Activated CD4-positive, alpha-beta T cell treated with anti-CD3 and anti-CD28 coated beads, Interleukin-2, amount 50 U/mL, for 1 hour (primary cell): Measurements from ENCODE around the gene NRF1.

Source experiments
- DNase-seq: peaks from one replicate; pipeline ENCODE4 v3.0.0-alpha.2; 2020

NRF1 gene

DNA sequence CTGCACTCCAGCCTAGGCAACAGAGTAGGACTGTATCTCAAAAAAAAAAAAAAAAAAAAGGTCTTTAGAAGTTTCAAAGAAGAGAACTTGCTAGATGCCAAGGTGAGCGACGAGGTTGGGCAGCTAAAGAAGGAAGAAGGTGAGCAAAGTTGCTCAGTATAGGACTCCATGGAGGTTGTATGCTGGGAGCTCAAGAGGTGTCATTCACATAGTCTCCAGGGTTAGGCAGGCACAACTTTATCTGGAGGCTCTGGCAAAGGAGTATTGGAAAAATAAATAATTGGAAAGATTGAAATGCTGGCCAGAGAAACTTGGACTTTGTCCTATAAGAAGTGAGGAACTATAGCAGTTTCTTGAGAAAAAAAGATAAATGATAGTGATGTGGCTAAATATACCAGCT is 74.5 kb downstream of the NRF1 start:
- DNase-seq, result no peak

DNA sequence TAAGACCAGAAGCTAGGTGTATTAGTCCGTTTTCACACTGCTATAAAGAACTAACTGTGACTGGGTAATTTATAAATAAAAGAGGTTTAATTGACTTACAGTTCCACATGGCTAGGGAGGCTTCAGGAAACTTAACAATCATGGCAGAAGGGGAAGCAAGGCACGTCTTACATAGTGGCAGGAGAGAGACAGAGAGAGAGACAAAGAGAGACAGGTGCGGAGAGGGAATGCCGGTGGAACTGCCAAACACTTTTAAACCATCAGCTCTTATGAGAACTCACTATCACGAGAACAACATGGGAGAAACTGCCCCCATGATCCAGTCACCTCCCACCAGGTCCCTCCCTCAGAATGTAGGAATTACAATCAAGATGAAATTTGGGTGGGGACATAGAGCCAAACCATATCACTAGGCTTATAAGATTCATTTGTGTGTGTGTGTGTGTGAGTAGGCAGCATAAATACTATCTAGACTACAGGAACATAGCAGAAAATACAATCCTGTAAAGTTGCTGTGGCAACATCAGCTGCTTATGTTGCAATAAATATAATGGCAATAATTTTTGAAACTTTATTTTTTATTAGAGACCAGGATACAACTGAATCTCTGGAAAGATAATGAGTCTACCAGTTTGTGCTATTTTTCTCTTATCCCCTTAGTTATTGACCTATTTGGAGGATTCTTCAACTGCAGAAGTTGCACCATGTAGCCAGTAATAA is 77.1 kb downstream of the NRF1 start:
- no peak for DNase-seq

DNA sequence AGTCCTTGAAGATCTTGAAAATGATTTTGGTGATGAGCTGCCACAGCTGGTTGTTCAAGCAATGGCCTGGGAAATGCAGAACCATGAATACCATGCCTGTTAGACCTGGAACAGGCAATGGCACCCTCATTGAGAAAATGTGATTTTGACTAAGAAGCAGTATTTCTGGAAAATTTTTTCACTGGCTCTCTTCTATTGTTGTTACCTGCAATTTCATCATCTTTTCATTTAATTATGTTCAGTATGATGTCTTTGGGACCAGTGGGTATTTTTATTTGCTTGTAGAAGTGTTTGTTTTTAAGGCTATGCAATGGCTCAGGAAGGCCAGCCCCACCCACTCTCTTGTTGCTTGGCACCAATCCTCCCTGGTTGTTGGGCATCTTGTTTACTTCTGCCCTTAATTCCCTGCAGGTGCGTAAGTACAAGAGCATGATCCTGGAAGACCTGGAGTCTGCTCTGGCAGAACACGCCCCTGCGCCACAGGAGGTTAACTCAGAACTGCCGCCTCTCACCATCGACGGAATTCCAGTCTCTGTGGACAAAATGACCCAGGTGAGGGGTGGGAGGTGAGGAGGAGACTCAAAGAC is 78.6 kb downstream of the NRF1 start:
- DNase-seq, result no peak

DNA sequence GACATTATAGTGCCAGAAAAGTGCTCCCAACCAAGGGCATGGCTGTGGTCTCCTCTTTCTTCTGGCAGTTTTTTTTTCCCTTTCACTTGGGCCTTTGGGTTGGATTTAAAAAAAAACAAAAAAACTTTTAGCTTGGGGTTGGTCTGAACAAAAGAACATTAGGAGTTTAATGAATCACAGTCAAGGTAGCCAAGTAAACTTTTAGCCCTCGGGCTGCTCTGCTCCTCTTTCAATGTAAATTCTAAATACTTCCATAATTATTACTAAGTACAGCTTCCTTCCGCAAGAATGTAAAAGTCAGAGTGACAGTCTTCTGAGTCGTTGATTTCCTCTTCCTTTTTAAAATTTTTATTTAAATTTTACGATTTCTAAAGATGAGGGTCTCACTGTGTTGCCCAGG is 79.2 kb downstream of the NRF1 start:
- no peak for DNase-seq

DNA sequence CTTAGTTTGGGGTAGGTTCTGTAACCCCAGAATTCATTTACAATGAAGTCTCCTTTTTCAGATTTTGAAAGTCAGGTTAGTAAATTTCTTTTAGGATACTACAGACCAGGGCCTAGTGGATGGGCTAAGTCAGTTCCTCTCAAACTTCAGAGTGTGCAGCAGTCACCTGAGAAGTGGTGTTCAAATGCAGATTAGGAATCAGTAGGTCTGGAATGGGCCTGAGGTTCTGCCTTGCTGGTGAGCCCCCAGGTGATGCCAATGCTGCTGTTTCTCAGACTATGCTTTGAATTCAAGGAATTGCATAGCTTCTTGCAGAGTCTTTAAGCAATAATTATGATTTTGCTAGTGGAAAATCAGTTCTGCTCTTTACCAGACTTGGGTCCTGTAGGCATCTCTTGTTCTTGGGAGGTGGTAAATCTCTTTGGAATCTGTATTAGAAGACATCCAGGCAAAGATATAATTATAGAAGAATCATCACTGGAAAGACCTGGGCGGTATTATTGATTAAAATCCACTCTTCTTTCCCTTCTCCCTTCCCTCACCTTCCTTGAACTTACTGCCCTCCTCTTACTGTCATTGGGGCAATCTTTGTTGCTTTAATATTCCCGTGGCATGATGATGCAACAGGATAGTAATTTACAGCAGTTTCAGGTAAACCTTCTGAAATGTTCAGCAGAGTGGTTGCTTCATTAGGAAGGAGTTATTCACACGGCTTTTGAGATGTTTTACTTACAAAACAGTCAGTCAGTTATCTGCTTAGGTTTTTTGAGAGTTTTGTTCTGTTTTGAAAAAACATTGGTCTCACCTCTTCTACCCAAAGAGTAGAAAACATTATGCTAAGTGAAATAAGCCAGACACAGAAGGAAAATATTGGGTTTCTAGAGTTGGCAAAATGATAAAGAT is 87.2 kb downstream of the NRF1 start:
- no peak for DNase-seq

DNA sequence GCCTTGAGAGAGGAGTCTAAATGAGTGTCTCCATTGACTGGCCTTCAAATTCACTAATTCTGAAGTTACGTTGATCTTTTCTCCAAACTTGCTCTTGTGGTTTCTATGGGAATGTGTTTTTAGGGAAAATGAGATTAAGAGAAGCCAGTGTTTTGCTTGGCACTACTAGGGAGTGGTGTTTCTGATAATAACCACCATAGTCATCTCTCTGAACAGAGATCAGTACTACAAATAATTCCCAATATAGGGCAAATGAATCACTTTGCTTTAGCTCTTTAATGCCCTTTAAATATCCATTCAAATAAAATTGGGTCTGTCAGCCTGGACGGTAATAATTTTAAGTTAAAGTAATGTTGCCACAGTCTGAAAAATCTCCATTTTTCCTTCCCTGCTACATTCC is 90.8 kb downstream of the NRF1 start:
- no peak for DNase-seq

DNA sequence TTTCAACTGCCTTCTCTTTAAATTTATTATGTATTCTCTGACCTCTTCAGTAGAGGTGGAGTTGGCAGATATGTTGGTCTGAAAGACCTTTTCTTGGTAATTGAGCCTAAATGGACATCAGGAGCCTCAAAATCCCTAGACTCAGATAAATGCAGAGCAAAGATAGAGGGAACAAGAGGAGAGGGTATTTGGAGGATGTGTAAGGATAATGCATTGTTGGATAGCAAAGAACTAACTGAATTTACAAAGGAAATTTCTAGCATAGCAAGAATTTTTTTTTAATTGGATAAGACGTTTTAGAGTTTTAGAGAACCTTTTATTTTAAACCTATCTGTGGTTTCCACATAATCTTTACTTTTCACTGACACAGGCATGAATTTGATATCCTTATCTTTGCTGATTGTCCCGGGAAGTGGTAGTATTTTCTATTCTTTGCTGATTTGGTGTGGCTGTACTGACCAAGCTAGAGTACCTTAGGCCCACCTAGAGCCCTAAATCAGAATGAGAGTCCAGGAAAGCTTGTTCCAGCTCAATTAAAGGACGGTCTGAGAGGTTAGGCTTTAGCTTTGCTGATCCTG is 91.3 kb downstream of the NRF1 start:
- DNase-seq, result no peak

- DNase-seq, result no peak
Observed at GRCh38 chr7:129703751-129704150, 92.2 kb downstream of the NRF1 start.

DNA sequence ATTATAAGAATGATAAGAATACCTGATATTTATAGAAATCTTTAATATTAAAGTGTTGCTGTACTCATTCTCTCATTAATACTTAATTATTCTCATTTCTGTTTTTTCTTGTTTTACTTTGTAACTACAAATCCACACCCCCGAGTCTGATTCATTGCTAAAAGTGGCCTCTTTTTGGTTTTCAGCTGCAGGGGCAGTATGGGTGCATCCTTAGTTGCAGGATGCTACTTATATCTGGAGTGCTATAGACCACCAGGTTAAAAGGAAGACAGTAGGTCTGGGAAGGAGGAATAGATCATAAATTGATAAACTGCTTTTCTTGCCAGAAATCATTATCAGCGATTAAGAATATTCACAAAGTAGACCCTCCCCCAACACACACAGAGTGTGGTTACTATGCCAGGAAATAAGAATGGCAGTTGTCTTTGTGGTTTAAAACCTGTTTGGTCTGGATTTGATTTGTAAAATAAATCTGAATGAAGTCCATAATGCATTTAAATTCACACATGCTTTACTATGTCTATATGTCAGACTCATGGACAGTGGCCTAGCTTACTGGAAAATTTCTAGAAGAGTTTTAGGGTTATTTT is 96.5 kb downstream of the NRF1 start:
- DNase-seq, result no peak

DNA sequence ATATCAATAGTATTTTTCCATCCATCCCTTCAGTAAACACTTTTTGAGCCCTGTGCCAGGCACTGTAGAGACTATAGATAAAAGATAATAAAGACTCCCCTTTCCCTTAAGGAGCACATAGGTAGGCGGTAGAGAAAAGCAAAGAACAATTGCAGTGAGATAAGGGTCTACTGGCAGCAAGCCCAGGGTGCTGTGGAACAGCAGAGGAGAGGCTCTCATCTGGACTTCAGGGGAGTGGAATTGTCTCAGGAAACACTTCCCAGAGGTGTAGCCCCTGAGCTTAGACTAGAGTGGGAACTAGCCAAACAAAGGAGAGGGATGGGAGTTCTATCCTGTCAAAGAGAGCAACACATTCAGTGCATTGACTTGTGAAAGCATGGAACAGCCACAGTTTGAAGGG is 102.0 kb downstream of the NRF1 start:
- DNase-seq, result no peak

DNA sequence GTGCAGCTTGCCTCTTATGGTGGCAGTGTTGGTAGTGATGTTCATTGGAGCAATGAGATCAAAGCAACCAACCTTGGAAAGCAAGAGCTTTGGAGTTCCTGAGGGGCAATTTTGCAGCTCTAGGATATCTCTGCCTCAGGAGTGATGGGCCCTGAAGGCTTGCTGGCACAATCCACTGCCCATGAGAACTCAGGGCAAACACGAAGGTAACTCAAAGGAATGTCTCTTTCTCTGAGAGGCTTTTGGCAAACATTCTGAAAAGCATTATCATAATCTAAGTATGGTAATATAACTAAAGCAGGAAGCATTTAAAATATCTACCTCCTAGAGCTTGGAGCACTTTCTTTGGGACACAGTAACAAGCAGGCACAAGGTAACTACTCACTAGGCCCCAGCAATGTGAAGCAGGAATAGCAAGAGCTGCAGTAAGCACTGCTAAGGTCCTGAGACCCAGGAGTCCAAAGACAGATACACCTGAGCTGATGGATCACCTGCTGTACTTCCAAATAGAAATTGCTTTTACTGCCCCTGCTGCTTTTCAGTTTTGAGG is 103.1 kb downstream of the NRF1 start:
- DNase-seq, result no peak

GRCh38 chr7:129719980-129720732 is 108.6 kb downstream of the NRF1 start:
- no peak for DNase-seq

DNA sequence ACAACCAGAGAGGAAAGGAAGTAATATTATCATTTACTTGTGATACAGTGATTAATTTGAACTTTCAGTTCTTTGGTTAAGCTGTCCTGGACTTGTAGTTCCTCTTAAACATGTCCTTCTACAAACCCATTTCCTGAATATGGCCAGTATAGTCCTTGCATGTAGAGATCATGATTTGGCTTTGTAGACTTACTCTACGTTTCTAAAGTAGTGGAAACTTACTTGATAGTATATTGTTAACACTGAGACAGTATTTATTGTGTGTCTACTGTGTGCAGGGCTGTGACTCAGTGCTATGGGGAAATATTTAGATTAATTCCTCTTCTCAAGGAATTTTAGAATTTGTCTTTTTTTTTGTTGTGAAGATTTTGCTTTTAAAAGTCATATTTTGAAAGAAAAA is 109.5 kb downstream of the NRF1 start:
- no peak for DNase-seq

DNA sequence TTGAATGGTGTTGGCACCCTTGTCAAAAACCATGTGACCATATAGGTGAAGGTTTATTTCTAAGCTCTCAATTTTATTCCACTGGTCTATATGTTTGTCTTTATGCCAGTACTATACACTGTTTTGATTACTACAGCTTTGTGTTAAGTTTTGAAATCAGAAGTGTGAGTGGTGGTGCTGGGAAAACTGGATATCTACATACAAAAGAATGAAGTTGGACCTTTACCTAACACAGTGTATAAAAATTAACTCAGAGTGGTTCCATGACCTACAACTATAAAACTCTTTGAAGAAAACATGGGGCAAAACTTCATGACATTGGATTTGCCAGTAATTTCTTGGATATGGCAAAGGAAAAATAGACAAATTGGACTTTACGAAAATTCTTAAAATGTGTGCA is 112.2 kb downstream of the NRF1 start:
- no peak for DNase-seq

- DNase-seq, result no peak
Observed at GRCh38 chr7:129724796-129725195, 113.3 kb downstream of the NRF1 start.

- no peak for DNase-seq
Observed at GRCh38 chr7:129728875-129729467, 117.5 kb downstream of the NRF1 start.

- no peak for DNase-seq
Observed at GRCh38 chr7:129729511-129729910, 118.0 kb downstream of the NRF1 start.

DNA sequence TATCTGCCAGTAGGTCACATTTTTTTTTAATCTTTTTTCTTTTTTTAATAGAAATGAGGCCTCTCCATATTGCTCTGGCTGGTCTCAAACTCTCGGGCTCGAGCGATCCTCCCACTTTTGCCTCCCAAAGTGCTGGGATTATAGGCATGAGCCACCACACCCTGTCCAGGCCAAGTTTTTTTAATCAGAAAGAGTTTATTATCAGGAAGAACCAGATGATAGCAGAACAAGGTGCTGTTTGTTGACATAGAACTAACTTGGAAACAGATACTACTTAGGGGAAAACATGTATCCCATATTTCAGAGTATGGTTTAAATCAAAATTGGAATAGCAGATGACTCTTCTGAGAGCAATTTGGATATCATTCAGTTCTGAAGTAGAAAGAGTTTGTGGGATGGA is 118.6 kb downstream of the NRF1 start:
- no peak for DNase-seq

DNA sequence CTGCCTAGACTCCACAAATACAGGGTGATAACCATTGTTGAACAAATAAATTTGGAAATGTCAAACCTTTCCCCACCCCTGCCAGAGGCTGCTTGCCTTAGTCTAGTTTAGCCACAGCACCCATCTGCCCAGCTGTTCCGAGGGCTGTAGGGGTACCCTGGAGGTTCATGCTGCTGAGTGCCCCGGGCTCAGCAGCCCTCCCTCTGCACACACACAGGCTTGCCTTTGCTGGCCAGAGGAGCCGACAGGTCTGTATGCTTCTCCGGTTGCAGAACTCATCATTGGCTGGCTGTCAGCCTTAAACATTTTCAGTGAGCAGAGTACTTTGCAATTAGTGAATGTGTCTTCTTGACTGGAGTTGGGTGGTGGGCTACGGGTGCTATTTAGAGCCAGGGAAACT is 122.9 kb downstream of the NRF1 start:
- DNase-seq, result no peak

DNA sequence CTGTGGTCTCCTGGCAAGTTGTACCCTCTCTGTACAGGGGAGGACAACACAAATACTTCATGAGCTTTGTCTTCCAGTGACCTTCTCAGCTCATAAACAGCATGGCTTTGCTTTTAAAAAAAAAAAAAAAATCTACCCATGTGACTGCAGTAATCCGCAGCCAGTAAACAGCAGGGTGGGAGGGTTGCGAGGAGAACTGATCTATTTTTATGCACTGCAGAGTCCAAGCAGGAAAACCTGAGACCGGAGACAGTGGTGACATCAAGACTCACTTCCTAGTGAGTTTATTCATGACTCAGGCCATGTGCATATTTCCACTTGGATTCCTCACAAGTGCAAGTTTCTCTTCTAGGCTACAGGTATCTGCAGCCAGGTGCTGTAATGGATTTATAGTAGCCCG is 127.9 kb downstream of the NRF1 start:
- DNase-seq, result no peak

- DNase-seq, result no peak
Observed at GRCh38 chr7:129740574-129741410, 129.3 kb downstream of the NRF1 start.
